KG1 (cell line): ENCODE measurements around the gene PSMD1.
"Not testable (repeated sequence)": the region's sequence is repeated elsewhere in the genome, so short reads cannot be mapped to it uniquely, and the experiment has no call there.

ENCODE experiments used
- DNase-seq: peaks from one replicate; lab custom pipeline; 2025; lab: John Stamatoyannopoulos, UW

The PSMD1 gene

GRCh38 chr2:231160701-231161100 is 104.0 kb downstream of the PSMD1 start:
- no peak for DNase-seq

- no peak for DNase-seq
These were observed 104.7 kb downstream of the PSMD1 start for GRCh38 chr2:231161252-231161839.

DNA sequence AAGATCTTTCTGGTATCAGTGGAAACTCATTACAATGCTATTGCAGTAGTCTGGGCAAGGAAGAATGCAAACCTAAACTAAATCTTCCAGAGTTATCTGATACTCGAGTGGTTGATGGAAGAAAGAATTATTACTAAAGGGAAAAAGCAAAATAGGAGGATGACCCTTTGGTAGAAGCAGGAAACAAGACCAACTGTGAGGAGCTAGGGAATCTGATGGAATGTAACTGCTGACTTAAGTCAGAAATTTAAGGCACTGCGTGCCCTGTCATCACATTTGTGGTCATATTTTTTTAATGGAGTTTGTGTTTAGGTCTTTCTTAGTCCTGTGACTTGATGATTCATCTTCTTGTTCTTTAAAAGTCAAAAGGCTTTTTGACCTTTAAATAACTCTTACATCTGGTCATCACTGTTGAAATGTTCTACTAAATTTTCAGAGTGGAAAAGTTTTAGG is 105.2 kb downstream of the PSMD1 start:
- DNase-seq, result no peak

GRCh38 chr2:231163011-231163410 is 106.3 kb downstream of the PSMD1 start:
- DNase-seq, result no peak

DNA sequence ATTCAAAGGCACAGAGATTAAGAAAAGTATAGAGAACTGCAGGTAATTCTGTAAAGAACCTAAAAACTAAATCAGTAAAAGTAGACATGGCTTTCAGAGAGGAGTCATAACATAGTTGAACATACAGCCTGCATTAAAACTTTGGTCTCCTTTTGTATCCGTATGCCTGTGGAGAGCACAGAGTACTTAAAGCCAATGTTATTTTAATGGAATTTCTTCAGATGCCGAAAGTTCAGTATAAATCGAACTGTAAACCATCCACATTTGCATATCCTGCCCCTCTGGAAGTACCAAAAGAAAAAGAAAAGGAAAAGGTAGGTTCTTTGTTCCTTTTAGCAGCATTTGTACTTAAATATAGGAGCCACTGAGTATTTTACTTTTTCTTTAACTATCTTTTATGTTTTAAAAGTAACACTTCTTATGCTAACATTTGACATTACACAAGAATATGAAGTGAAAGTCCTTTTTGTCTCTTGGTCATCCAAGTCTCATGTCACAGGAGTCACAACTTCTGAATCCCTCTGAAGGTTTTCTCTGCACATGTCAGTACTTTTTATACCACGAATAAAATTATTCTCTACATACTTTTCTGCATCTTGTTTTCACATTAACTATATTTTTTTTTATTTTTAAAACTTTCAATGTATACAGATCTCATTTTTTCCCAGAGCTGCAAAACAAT is 106.9 kb downstream of the PSMD1 start:
- no peak for DNase-seq

DNA sequence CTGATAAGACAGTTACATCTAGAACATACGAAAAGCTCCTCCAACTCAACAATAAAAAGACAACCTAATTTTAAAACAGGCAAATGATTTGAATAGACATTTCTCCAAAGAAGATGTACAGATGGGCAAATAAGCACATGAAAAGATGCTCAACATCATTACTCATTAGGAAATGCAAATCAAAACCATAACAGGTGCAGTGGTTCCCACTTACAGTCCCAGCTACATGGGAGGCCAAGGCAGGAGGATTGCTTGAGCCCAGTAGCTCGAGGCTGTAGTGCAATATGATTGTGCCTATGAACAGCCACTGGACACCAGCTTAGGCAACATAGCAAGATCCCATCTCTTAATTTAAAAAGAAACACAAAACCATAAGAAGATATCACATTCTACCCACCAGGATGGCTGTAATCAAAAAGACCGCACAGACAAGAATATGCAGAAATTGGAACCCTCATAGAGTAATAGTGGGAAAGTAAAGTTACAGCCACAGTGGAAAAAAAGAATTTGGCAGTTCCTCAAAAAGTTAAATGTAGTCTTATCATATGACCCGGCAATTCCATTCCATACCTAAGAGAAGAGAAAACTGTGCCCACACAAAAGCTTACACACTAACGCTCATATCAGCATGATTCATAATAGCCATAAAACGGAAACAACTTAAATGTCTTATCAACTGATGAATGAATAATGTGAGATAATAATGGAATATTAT is 111.2 kb downstream of the PSMD1 start:
- DNase-seq, result no peak

GRCh38 chr2:231168460-231169139 is 111.9 kb downstream of the PSMD1 start:
- DNase-seq, result no peak

DNA sequence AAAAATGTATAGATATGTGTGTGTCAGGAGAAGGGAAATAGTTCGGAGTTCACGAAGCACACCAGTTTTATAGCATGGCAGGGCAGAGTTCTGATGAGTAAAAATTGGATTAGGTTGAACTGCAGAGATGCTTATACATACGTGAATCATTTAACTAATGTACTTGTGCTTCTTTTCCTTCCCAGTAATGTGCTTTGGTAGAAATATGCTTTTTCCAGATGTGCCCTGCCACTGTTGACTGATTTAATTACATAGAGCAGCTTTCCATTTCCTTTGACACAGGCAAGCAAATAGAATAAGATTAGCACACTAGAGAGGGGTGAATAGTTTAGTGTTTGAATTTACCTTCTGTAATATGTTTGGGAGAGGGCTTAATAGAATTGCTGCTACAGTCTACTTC is 112.8 kb downstream of the PSMD1 start:
- DNase-seq, result no peak

DNA sequence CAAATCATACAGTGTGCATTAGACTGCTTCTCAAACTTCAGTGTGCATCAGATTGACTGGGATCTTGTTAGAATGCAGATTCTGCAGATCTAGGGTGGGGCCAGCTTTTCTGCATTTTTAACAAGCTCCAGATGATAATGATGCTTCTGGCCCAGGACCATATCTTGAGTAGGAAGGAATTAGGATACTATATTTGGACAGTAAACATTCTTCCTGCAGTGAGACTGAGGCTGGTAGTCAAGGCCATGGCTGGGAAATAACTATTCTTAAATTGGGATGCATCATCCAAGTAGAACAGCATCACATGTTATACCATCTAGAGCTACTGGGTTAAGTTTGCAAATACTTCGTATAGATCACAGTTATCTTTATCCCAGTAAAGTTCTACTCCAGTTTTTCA is 113.4 kb downstream of the PSMD1 start:
- no peak for DNase-seq

GRCh38 chr2:231172025-231172424 is 115.4 kb downstream of the PSMD1 start:
- no peak for DNase-seq

DNA sequence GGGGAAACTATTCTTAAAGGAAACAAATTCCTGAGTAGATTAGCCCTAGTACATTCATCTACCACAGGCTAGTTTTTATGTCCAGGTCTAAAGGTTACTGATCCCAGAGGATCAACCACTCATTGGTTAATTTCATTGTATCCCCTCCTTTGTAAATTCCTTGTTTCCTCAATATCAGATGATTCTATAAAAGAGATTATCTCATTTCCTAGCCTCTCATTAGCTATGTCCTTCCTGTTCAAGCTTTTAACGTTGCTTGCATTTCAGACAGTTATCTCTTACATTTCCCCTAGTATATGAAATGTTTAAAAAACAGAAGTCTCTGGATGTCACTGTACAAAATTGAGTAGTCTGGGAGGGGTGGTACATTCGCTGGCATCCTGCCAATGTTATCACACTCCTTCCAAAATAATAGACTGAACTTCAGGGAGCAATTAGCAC is 117.6 kb downstream of the PSMD1 start:
- no peak for DNase-seq

DNA sequence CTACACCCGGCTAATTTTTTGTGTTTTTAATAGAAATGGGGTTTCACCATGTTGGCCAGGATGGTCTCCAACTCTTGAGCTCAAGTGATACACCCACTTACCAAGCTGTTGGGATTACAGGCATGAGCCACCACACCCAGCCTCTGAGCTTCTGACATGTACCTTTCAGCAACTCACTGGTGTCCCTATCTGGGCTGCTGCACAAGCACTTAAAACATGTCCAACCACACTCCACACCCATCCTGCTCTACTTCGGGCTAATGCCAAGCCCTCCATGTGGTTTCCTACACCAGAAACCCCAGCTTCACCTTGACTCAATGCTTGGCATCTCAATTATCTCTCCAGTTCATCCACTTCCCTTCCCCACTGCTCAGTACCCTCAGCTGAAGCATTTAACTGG is 119.4 kb downstream of the PSMD1 start:
- no peak for DNase-seq

GRCh38 chr2:231177156-231178025 is 120.7 kb downstream of the PSMD1 start:
- DNase-seq, result no peak

DNA sequence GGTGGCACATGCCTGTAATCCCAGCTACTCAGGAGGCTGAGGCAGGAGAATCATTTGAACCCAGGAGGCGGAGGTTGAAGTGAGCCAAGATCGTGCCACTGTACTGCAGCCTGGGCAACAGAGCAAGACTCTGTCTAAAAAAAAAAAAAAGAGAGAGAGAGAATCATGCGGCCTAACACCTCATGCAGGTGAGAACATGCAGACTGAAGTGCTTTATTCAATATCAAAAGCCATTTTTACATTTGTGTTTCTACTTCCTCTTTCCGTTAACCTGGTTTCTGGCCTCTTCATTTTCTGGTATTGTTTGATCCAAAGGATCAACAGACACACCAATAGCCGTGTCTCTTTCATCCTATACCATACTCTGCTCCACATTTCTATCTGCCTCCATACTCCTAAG is 122.1 kb downstream of the PSMD1 start:
- DNase-seq, result not testable (repeated sequence)

DNA sequence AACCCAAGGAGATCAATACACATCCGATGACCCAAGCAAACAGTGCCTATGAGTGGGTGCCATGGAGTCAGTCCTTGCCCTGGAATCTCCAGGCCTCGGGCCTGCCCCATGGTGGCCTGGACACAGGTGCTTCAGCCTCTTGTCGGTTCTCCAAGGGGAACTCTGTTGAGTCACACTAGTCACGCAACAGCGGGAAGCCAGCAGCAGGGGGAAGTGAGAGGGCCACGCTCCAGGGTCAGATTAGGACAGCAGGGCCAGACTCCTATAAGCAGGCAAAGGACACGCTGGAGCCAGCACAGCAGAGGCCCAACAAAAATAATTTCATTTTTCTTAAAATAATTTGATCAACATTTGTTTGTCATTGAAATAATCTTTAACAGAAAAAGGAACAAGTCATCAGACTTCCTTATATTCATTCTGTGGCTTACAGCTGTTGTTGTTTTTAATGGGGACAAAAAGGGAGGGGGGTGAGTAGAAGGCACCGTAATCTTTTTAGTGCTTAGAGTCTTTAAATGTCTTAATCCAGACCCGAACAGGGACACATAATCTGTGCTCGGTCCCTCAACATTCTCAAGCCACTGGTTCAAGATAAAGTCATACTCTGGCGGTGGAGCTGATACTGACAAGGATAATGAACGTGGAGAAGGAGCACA is 125.3 kb downstream of the PSMD1 start:
- DNase-seq, result no peak

DNA sequence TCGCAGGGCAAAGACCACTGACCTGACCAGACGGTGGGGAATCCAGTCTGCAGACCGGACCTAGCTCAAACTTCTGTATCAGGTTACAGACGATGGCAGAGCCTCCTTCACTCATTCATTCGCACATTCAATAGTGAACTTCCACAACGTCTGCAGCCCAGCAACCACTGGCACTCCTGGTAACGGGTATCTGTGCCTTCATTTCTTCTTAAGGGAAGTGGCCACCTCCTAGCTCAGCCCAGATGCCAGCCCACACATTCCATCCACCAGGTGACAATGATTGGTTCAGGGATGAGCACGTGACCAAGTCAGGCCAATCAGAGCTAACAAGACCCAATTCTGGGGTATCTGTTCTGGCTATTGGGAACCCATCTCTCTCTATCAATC is 125.8 kb downstream of the PSMD1 start:
- DNase-seq, result no peak

- DNase-seq, result no peak
These were observed 127.2 kb downstream of the PSMD1 start for GRCh38 chr2:231183851-231184250.

GRCh38 chr2:231184319-231184718 is 127.7 kb downstream of the PSMD1 start:
- no peak for DNase-seq

- no peak for DNase-seq
These were observed 128.5 kb downstream of the PSMD1 start for GRCh38 chr2:231185050-231185725.

GRCh38 chr2:231185886-231186285 is 129.2 kb downstream of the PSMD1 start:
- DNase-seq, result no peak

GRCh38 chr2:231186325-231186724 is 129.7 kb downstream of the PSMD1 start:
- DNase-seq, result no peak
